ENCODE data around the gene GOLGA6C. TPM values are rescaled to one million over a fixed set of nuclear protein-coding genes. Genes with fewer than 3 reads are reported as not detected.
"Not testable (repeated sequence)": the region's sequence is repeated elsewhere in the genome, so short reads cannot be mapped to it uniquely, and the experiment has no call there.

Gene GOLGA6C
- total RNA-seq, 1 experiment from 2014 or later = not detected

DNA sequence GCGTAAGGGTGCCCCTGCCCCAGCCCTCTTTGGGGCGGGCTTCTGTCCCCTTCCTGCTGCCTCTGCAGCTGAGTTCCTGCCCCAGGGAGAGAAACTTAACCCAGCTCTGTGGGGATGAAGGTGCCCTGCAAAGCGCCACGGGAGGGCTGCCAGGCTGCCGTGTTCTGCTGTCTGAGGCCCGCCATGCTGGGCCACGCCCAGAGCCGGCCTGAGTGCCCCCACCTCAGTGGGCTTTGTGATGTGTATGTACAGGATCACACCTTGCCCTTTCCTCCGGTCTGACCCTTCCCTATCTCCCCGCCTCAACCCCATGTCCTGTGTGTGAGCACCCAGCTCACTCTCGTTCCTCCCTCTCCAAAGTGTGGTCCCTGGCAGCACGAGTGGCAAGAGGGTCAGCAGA is 33.9 kb upstream of the GOLGA6C start:
- Histone ChIP-seq H2AFZ (ENCODE audit: low read depth, low read length, poor library complexity, severe bottlenecking) (no peak overlapping the region), H3K79me2 (ENCODE audit: insufficient read depth, low read length) (no peaks in the 10 kb centered on the region), H3K4me1 (ENCODE audit: control insufficient read depth in 1 of 2, insufficient read depth in 2 of 2, low read length in 2 of 2) (no peaks in the 10 kb centered on the region), H3K4me2 (ENCODE audit: low read length) (no peak overlapping the region), H3K27ac (ENCODE audit: low read depth, low read length) (no peak overlapping the region), H3K4me3 (replicated peaks in 1 of 2; ENCODE audit: low read depth in 1 of 2, low read length in 2 of 2) (no peak overlapping the region), H3K27me3 (ENCODE audit: insufficient read depth, low read length) (no peaks in the 10 kb centered on the region), H3K9me3 (ENCODE audit: control insufficient read depth in 1 of 2, insufficient read depth in 1 of 2, low read depth in 1 of 2, low read length in 2 of 2) (no peaks in the 10 kb centered on the region), H3K9ac (ENCODE audit: low read length) (no peak overlapping the region), H3K9me2 (ENCODE audit: insufficient read depth) (no peaks in the 10 kb centered on the region), H4K20me1 (ENCODE audit: insufficient read depth) (no peaks in the 10 kb centered on the region), H3K36me3 (ENCODE audit: control insufficient read depth in 1 of 2, insufficient read depth in 2 of 2, low read length in 2 of 2) (no peaks in the 10 kb centered on the region)
- RAD21 ChIA-PET (ENCODE audit: low non-redundant PET in 1 of 2, low total read pairs in 2 of 2, uncharacterized antibody in 2 of 2, unreplicated experiment in 2 of 2) = no interaction called here
- no peak for DNase-seq (ENCODE audit: low read depth, low spot score)
- BruUV-seq (replicated peaks) = no TSS peak
- POLR2A ChIA-PET = no interaction called here
- ATAC-seq = no peak
- CTCF ChIA-PET = no interaction called here
- intact Hi-C loops (cut with micrococcal nuclease) = no loop called here
- TF ChIP-seq EZH2phosphoT487 (IDR thresholded peaks at IDR 0.05; ENCODE audit: borderline replicate concordance) (no peak), CEBPB (IDR thresholded peaks at IDR 0.05; ENCODE audit: low read depth) (no peak), RAD21 (IDR thresholded peaks at IDR 0.05; ENCODE audit: low read depth) (no peak), EGR1 (IDR thresholded peaks at IDR 0.05; ENCODE audit: low read depth) (no peak)

DNA sequence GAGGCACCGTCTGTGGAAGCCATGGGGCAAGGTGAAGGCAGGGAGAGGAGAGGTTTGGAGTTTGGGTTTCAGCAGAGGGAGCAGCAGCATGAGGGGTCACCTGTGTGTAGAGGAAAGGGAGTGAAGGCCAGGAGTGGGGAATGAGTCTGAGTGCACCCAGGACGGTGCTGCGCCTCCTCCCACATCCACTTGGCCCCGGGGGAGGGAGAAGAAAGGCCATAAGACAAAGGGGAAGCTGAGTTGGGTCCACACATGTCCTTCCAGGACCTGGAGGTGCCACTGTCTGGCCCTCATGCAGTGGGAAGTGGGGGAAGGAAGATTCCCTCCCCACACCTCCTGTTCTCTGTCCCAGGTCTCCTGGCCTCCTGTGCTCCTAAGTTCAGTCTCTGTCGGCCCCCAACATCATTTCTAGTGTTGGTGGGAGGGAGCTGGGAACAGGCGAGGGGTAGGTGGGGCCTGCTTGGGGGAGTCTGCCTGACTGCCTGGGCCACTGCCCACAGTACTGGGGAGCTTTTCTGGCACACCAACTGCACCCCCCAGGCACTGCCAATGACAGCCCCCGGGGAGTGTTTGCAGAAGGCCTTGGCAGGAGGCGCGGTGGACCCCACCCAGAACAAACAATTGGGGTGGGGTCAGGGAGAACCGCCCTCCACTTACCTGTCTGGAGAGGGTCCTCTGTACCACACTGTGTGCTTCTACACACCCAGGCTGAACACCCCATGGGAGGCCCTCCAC is 32.9 kb upstream of the GOLGA6C start:
- H4K20me1 ChIP-seq (ENCODE audit: insufficient read depth); RAD21 ChIA-PET (ENCODE audit: low non-redundant PET in 1 of 2, low total read pairs in 2 of 2, uncharacterized antibody in 2 of 2, unreplicated experiment in 2 of 2); H3K9ac ChIP-seq (ENCODE audit: low read length); H3K36me3 ChIP-seq (ENCODE audit: control insufficient read depth in 1 of 2, insufficient read depth in 2 of 2, low read length in 2 of 2); CTCF ChIA-PET; H3K4me3 ChIP-seq (replicated peaks in 1 of 2; ENCODE audit: low read depth in 1 of 2, low read length in 2 of 2); H3K4me2 ChIP-seq (ENCODE audit: low read length); H2AFZ ChIP-seq (ENCODE audit: low read depth, low read length, poor library complexity, severe bottlenecking); H3K27me3 ChIP-seq (ENCODE audit: insufficient read depth, low read length); DNase-seq (ENCODE audit: low read depth, low spot score); H3K9me3 ChIP-seq (ENCODE audit: control insufficient read depth in 1 of 2, insufficient read depth in 1 of 2, low read depth in 1 of 2, low read length in 2 of 2); H3K27ac ChIP-seq (ENCODE audit: low read depth, low read length); H3K4me1 ChIP-seq (ENCODE audit: control insufficient read depth in 1 of 2, insufficient read depth in 2 of 2, low read length in 2 of 2); BruUV-seq (replicated peaks); intact Hi-C loops (cut with micrococcal nuclease); H3K9me2 ChIP-seq (ENCODE audit: insufficient read depth); ATAC-seq; POLR2A ChIA-PET; H3K79me2 ChIP-seq (ENCODE audit: insufficient read depth, low read length): not testable (repeated sequence)
